CD4-positive, alpha-beta T cell treated with Interleukin-6 for 4 hours (primary cell): ENCODE results near the gene TAF1C.

Experiments used
- DNase-seq: peaks from one replicate; pipeline ENCODE4 v3.0.0-alpha.2; 2020; ENCODE audit warnings: mixed read lengths

The TAF1C gene

DNA sequence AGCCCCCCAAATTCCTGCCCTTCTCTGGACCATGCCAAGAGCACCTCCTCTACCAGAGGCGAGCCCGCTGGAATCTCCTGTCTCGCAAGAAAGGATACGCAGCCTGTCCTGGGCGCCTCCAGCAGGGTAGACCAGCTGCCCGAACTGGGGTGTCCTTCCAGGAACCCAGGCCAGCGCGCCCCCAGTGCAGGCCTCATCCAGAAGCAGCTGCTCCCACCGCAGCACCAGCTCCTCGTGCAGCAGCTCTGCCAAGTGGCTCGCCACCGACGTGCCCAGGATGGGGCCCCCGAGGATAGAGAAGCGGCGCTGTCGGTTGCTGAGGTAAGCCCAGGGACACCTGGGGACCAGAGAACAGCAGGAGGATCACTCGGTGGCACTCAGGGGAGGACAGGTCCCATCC lies 4.8 kb downstream of the TAF1C start:
- no peak for DNase-seq

DNA sequence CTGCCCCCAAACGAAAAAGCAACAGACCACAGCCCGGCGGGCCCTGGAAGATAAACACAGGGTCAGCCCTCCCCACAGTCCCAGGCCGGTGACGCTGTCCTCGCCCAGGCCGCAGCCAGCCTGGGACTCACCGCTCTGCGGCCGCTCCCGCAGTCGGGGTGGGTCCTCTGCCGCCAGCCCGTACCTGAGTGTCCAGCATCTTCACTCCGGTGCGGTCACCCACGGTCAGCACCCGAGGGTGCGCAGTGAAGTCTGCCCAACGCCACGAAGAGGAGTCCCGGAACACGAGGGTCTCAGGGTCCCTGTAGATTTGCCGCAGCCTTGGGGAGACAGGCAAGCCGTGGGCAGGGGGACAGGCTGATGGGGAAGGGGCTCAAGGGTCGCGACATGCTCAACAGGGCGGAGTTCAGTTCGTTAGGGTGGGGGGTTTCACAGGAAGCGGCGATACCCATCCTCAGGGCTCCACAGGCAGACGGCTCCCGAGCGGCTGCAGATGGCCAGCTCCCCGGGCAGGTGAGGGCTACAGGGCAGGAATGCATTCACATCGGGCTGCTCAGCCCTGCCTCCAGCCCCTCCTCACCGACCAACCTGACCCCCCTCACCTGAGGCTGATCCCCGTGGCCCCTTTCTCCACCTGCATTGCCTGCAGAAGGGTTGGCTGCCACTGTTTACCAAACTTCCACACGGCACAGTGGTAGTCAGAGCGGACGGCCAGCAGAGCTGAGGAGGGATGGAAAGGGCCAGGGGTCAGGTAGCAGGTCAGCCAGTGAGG lies 5.5 kb downstream of the TAF1C start:
- no peak for DNase-seq

DNA sequence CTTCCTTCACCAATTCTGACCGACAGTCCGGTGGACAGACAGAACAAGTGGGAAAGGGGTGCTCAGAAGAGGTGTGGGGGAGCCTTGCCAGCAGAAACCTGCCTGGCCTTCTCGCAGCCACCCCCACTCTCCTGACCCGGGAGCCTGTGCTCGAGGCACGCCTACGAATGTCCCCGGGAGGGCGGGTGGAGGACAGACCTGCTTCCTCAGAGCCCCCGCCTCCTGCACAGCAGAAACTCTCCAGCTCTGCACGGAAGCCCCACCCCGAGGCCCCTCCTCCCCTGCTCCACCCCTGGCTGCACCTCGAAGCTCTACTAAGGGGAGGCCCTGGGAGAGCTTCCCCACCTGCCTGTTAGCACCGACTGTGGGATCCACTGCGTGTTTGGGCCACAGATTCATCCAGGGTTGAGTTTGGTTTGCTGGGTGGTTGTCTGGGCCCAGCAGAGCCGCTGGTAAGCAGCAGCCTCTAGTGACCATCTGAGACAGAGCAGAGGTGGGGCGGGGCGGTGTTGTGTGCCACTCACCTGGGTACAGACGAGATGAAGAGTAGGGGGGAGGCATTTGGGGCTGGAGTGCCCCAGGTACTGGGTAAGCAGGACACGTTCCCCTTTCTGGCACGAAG lies 6.2 kb downstream of the TAF1C start:
- no peak for DNase-seq

DNA sequence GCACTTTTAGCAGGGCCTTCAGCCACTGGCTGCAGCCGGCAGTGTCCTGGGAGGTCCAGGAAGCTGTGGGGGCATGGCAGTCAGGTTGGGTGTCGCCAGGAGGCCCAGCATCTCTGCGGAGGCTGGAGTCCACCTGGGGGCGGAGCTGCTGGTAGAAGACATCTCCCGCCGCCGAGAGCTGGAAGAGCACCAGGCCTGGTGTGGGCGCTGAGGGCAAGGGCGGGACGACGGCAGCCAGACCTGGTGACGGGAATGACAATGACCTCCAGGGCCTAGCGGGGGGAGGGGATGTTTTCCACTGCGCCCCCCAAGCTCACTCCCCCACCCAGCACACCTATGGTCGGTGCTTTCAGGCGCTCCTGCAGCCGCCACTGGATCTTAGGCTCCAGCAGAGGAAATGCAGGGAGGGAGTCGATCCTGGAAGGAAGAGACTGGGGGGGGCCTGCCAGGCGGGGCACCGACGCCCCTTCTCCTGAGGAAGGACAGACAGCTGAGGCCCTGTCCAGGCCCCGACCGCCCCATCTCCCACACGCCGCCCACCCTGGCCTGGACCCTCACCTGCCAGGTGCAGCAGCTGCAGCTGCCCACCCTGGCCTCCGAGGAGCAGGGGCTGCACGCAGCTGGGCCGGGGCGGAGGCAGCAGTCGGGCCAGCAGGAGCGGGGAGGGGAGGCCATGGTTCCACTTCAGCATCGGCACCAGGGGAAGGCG lies 7.1 kb downstream of the TAF1C start:
- no peak for DNase-seq

- DNase-seq, result no peak
Measured at GRCh38 chr16:84178892-84179611, 7.8 kb downstream of the TAF1C start.

DNA sequence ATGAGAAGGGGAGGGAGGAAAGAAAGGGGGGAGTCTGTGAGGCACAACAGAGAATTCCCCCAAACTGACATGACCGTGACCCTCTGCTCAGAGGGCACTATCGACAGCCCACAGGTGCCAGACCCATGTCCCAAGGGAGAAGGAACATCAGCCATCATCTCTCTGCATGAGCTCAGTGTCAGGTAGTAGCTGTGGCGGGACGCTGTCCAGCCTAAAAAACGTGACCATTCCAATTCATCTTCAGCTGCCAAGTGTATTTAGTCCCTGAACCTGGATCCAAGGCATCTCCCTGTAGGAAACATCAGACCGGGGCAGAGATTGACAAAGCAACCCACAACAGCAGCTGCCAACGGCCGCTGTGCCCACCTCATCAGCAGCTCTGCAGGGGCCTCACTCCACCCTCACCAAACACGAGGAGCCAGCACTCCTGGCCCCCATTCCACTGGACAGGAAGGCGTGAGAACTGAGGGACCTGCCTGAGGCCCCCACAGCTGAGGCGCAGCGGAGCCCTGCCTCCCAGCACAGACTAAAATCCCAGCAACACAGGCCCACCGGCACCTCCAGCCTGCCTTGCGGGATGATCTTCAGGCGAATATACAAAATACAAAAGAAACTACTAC lies 8.6 kb downstream of the TAF1C start:
- DNase-seq, result no peak

DNA sequence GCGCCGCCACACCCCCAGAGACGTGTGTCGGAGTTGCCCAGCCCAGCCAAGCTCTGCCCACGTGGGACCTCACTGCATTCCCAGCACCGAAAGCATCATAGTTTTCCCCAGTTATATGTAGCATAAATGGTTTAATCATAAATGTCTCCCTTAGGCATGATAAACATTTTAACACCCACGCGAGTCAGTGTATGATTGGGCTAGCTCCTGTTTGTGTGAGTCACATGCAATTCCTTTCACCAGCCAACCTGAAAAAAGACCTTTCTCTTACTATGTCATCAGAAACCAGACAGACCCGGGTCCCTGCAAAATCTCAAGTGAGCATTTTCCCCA lies 9.2 kb downstream of the TAF1C start:
- DNase-seq, result no peak

- DNase-seq, result no peak
Measured at GRCh38 chr16:84176192-84177053, 10.4 kb downstream of the TAF1C start.

DNA sequence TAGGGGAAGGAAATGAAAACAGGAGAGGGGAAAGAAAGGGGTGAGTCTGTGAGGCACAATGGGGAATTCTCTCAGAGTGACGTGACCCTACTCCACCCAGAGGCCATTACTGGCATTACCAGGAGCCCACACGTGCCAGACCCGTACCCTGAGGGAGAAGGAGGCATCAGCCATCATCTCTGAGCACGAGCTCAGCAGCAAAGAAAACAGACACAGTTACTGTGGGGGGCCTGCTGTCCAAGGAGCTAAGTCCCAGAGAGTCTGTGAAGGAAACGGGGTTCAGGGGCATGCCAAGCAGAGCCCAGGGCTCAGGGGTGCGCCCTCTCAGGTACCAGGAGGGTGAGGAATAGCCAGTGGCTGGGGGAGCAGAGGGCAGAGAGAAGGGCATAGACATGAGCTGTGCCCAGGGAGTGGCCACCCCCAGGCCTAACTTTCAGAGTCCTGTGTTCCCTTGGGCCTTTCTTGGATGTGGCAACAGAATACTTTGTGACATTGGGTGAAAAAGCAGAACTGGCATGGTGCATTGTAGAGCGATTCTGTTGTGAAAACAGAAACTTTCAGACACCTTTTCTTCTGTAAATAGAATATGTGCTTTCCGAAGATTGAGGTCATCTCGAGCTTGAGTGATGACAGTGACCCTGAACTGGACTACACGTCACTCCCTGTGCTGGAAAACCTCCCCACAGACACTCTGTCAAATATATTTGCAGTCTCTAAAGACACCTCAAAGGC lies 11.3 kb downstream of the TAF1C start:
- DNase-seq, result peak; percentile 58

DNA sequence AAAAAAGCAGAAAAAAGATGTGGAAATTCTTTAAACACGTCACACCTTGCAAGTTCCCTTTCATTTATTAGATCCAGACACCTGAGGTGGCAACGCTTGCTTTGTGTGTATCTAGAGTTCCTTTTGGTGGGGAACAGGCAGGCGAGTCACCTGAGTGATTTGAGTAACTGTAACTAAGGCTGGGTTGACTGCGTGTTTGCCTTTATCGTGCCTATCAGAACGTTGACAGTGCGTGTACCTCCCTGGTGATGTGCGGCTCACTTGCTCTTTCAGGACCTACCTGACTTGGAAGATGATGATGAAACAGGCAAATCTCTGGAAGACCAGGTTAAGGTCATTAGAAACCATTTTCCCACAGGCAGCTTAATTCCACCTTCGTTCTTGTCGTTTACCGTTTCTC lies 12.5 kb downstream of the TAF1C start:
- no peak for DNase-seq

GRCh38 chr16:84169765-84170310 lies 17.0 kb downstream of the TAF1C start:
- no peak for DNase-seq

- DNase-seq, result no peak
Measured at GRCh38 chr16:84166796-84167695, 19.8 kb downstream of the TAF1C start.

GRCh38 chr16:84165746-84166145 lies 21.1 kb downstream of the TAF1C start:
- DNase-seq, result no peak

- no peak for DNase-seq
Measured at GRCh38 chr16:84161801-84162200, 25.1 kb downstream of the TAF1C start.

DNA sequence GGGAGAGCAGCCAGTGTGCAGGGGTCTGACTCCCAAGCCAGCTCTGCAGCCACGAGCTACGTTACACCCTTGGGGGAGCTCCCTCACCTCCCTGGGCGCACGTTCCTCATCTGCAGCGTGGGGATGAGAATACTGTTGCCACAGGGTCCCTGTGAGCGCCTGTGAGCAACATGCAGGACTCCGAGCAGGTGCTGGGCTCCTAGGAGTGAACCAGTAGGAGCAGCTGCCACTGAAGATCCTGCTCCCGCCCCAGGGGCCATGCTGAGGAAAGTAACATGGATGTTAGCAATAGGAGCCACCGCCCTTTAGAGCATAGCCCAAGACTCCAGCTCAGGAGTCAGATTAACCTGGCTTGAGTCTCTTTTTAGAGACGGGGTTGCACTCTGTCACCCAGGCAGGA lies 25.8 kb downstream of the TAF1C start:
- no peak for DNase-seq

GRCh38 chr16:84159800-84160199 lies 27.1 kb downstream of the TAF1C start:
- DNase-seq, result no peak

- DNase-seq, result no peak
Measured at GRCh38 chr16:84159007-84159406, 27.9 kb downstream of the TAF1C start.

GRCh38 chr16:84156342-84156784 lies 30.5 kb downstream of the TAF1C start:
- DNase-seq, result no peak

DNA sequence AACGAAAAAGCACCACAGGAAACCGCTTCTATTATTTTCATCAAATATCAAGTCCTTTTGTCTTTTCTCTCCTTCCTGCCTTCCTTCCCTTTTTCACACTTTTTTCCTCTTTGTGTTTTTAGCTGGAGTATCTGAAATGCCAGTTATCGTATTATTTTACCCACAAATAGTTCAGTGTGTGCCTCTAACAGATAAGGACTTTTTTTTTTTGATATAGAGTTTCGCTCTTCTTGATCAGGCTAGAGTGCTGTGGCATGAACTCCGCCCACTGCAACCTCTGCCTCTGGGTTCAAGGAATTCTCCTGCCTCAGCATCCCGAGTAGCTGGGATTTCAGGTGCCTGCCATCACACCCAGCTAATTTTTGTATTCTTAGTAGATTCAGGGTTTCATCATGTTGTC lies 31.1 kb downstream of the TAF1C start:
- no peak for DNase-seq

GRCh38 chr16:84155226-84155625 lies 31.6 kb downstream of the TAF1C start:
- no peak for DNase-seq
